ENCODE measurements around the gene MAP3K7.

MAP3K7 gene

GRCh38 chr6:90484385-90484784 lies 102.5 kb downstream of the MAP3K7 start:
- no peak for DNase-seq (ENCODE audit: low read depth)

- DNase-seq (ENCODE audit: low read depth) = no peak
Observed at GRCh38 chr6:90483956-90484355, 102.9 kb downstream of the MAP3K7 start.

- no peak for DNase-seq (ENCODE audit: low read depth)
Observed at GRCh38 chr6:90483116-90483839, 103.6 kb downstream of the MAP3K7 start.

- no peak for DNase-seq (ENCODE audit: low read depth)
Observed at GRCh38 chr6:90480666-90481065, 106.2 kb downstream of the MAP3K7 start.

GRCh38 chr6:90479603-90479926 lies 107.3 kb downstream of the MAP3K7 start:
- no peak for DNase-seq (ENCODE audit: low read depth)

GRCh38 chr6:90478789-90479602 lies 107.9 kb downstream of the MAP3K7 start:
- peak; percentile 69 for DNase-seq (ENCODE audit: low read depth)

GRCh38 chr6:90478278-90478677 lies 108.6 kb downstream of the MAP3K7 start:
- DNase-seq (ENCODE audit: low read depth) = no peak

- DNase-seq (ENCODE audit: low read depth) = no peak
Observed at GRCh38 chr6:90477366-90477765, 109.5 kb downstream of the MAP3K7 start.

GRCh38 chr6:90472716-90473115 lies 114.2 kb downstream of the MAP3K7 start:
- no peak for DNase-seq (ENCODE audit: low read depth)

- no peak for DNase-seq (ENCODE audit: low read depth)
Observed at GRCh38 chr6:90471263-90471662, 115.6 kb downstream of the MAP3K7 start.

GRCh38 chr6:90469906-90470305 lies 117.0 kb downstream of the MAP3K7 start:
- DNase-seq (ENCODE audit: low read depth) = no peak

GRCh38 chr6:90468859-90469258 lies 118.0 kb downstream of the MAP3K7 start:
- DNase-seq (ENCODE audit: low read depth) = no peak

GRCh38 chr6:90468080-90468479 lies 118.8 kb downstream of the MAP3K7 start:
- DNase-seq (ENCODE audit: low read depth) = no peak

GRCh38 chr6:90467546-90467945 lies 119.3 kb downstream of the MAP3K7 start:
- DNase-seq (ENCODE audit: low read depth) = no peak

GRCh38 chr6:90466154-90466940 lies 120.5 kb downstream of the MAP3K7 start:
- DNase-seq (ENCODE audit: low read depth) = no peak

GRCh38 chr6:90465686-90466085 lies 121.2 kb downstream of the MAP3K7 start:
- no peak for DNase-seq (ENCODE audit: low read depth)

- DNase-seq (ENCODE audit: low read depth) = peak; percentile 17
Observed at GRCh38 chr6:90464507-90464906, 122.4 kb downstream of the MAP3K7 start.

GRCh38 chr6:90463874-90464273 lies 123.0 kb downstream of the MAP3K7 start:
- DNase-seq (ENCODE audit: low read depth) = no peak

Data from CMK (cell line).